SK-N-SH (cell line): Measurements from ENCODE around the gene GULP1.

ENCODE experiments used
- EZH2phosphoT487 ChIP-seq: fragments of 200-600 bp; sonication (generic); IDR thresholded peaks from 2 replicates; pipeline ENCODE4 v1.6.1; 2017; ENCODE audit warnings: low read depth, mixed run types, mild to moderate bottlenecking, antibody characterized with exemption, moderate library complexity, borderline replicate concordance
- TF ChIP-seq, protein P1 (sequence below): fragments of 200-600 bp; sonication (generic); IDR thresholded peaks from 2 replicates; pipeline ENCODE4 v1.6.1; 2017; ENCODE audit warnings: antibody characterized with exemption, mild to moderate bottlenecking, moderate library complexity

GRCh38 chr2:188410504-188411235, 119.0 kb downstream of the GULP1 start:
- TF ChIP-seq, protein P1, sequence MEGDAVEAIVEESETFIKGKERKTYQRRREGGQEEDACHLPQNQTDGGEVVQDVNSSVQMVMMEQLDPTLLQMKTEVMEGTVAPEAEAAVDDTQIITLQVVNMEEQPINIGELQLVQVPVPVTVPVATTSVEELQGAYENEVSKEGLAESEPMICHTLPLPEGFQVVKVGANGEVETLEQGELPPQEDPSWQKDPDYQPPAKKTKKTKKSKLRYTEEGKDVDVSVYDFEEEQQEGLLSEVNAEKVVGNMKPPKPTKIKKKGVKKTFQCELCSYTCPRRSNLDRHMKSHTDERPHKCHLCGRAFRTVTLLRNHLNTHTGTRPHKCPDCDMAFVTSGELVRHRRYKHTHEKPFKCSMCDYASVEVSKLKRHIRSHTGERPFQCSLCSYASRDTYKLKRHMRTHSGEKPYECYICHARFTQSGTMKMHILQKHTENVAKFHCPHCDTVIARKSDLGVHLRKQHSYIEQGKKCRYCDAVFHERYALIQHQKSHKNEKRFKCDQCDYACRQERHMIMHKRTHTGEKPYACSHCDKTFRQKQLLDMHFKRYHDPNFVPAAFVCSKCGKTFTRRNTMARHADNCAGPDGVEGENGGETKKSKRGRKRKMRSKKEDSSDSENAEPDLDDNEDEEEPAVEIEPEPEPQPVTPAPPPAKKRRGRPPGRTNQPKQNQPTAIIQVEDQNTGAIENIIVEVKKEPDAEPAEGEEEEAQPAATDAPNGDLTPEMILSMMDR: no peak
- TF ChIP-seq EZH2phosphoT487: no peak
